ENCODE data around the gene TEKTIP1.
"Not testable (repeated sequence)": the region's sequence is repeated elsewhere in the genome, so short reads cannot be mapped to it uniquely, and the experiment has no call there.

TEKTIP1 gene

GRCh38 chr19:3563709-3564524, 24.9 kb downstream of the TEKTIP1 start:
- no peak for DNase-seq

DNA sequence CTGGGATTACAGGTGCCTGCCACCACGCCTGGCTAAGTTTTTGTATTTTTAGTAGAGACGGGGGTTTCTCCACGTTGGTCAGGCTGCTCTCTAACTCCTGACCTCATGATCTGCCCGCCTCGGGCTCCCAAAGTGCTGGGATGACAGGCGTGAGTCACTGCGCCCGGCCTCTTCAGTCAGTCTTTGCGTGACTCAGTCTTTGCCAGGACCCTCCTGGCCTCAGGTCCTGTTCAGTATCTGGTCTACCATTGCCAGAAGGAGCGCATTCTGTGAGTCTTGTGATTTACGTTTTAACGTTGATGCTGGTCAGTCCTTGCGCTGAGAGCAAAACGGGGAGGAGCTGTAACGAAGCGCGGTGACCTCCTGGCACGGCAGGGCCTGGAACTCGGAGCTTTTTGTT, 26.2 kb downstream of the TEKTIP1 start:
- no peak for DNase-seq

GRCh38 chr19:3570042-3570441, 31.1 kb downstream of the TEKTIP1 start:
- not testable (repeated sequence) for DNase-seq

- DNase-seq: no peak
These were observed 31.6 kb downstream of the TEKTIP1 start for GRCh38 chr19:3570606-3571011.

GRCh38 chr19:3572132-3572854, 33.3 kb downstream of the TEKTIP1 start:
- DNase-seq: peak; percentile 98

DNA sequence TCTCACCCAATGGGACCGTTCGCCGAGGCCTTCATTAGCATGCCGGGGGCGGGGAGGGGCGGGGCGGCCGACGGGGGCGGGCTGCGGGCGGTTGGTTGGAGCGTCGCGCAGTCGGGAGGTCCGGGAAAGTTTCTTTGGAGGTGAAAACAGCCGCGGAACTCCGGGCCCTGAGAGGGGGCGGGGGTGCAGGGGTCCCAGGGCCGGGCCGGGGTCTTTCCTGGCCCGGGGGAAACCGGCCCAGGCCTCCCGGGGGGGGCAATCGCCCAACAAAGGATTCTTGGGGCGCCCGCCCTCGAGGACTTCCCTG, 33.8 kb downstream of the TEKTIP1 start, which contains the start of gene HMG20B:
HMG20B (plus strand) TSS at position 90 of the 307 bp plus-strand sequence. CDS start 366 bp downstream, outside the sequence.
- no peak for DNase-seq

- peak; percentile 73 for DNase-seq
These were observed 34.3 kb downstream of the TEKTIP1 start for GRCh38 chr19:3573162-3573857.

- peak; percentile 98 for DNase-seq
These were observed 35.1 kb downstream of the TEKTIP1 start for GRCh38 chr19:3573858-3574637.

DNA sequence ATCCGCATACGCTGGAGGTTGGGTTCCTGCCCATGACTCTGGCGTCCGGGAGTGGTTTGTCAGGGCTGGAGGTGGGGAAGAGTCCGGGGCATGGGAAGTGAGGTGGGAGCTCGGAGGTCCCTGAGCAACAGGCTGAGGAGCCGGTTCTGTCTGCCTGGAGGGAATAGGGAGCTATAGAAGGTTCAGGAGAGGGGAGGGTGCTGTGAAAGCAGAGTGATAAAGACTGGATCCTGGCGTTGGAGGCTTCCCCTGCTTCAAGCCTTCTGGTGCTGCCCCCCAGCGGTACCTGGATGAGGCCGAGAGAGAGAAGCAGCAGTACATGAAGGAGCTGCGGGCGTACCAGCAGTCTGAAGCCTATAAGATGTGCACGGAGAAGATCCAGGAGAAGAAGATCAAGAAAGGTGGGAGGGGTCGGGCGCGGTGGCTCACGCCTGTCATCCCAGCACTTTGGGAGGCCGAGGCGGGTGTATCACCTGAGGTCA, 36.3 kb downstream of the TEKTIP1 start:
- no peak for DNase-seq

- no peak for DNase-seq
These were observed 37.1 kb downstream of the TEKTIP1 start for GRCh38 chr19:3575949-3576673.

DNA sequence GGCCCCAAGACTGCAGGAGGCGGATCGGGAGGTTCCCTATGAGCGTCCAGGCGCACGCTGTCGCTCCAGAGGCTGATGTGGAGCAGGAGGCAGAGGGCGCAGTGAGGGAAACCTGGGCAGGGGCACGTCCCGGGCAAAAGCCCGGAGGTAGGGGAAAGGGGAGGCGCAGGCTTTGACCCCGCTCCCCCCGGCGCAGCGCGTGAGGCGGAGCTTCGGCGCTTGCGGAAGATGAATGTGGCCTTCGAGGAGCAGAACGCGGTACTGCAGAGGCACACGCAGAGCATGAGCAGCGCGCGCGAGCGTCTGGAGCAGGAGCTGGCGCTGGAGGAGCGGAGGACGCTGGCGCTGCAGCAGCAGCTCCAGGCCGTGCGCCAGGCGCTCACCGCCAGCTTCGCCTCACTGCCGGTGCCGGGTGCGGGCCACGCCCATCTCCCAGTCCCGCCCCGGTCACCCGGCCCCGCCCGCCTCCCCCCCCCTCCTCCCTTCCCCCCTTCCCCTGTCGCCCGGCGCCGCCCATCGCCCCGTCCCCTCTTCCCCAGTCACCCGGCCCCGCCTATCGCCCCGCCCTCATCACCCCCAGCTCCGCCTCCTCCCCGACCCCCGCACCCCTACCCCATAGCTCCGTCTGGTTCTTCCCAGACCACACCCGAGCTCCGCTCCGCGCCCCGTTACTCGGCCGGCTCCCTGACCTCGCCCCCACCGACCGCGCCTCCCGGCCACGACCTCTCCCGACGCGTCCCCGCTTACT, 37.9 kb downstream of the TEKTIP1 start:
- no peak for DNase-seq

DNA sequence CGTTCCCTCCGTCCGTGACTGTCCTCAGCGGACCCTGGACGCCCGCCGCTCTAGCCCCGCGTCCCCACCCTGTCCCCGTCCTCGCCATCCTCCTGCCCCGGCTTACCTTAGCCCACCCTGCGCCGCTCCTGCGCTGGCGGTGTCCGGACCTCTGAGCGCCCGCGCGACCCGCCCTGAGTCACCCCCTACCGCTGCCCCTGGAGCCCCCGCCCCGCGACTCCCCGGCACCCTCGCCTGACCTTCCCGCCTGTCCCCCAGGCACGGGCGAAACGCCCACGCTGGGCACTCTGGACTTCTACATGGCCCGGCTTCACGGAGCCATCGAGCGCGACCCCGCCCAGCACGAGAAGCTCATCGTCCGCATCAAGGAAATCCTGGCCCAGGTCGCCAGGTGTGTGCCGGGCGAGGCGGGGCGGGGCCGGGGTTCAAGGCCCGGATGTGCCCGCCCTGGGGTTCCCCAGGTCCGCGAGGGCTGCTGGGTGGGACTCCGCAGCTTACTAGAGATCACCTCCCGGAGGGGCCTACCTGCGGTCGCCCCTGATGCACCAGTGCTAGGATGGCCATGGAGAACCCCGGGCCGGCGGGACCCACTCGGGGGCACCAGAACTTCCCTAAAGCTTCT, 38.9 kb downstream of the TEKTIP1 start:
- DNase-seq: no peak

- DNase-seq: no peak
These were observed 39.4 kb downstream of the TEKTIP1 start for GRCh38 chr19:3578390-3578789.

- DNase-seq: no peak
These were observed 41.4 kb downstream of the TEKTIP1 start for GRCh38 chr19:3580156-3580934.

- not testable (repeated sequence) for DNase-seq
These were observed 42.8 kb downstream of the TEKTIP1 start for GRCh38 chr19:3581792-3582191.

- DNase-seq: not testable (repeated sequence)
These were observed 45.2 kb downstream of the TEKTIP1 start for GRCh38 chr19:3584036-3584802.

DNA sequence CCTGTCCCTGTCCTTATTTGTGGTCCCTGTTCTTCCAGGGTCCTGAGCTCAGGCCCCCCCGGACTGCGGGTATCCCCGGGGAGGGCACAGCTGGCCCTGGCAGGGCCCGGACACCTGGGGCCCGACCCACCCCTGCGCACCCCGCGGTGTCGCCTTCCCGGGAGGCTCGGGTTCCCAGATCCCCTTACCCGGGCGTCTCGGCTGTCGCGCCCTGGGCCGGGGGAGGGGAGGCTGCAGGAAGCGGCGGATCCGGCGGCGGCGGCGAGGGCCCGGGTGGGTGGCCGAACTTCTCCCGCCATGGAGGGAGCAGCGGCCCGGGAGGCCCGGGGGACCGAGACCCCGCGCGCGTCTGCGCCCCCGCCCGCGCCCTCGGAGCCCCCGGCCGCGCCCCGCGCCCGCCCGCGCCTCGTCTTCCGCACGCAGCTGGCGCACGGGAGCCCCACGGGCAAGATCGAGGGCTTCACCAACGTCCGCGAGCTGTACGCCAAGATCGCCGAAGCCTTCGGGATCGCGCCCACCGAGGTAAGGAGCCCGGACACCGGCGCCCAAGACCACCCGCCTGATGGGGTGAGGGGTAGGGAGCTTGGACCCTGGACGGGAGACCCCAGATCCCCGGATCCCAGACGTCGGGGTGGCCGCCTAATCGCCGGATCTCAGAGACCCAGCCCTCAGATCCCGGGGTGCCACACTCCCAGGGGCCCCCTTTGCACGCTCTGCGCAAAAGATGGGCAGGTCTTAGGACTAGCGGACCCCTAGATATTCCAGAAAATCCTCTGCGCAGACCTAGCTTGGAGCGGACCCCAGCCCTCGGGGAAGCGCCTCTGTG, 46.5 kb downstream of the TEKTIP1 start, which contains the start of gene GIPC3:
GIPC3 (plus strand) TSS at position 178 of the 826 bp plus-strand sequence; CDS start at position 298, 120 bp downstream.
- no peak for DNase-seq

DNA sequence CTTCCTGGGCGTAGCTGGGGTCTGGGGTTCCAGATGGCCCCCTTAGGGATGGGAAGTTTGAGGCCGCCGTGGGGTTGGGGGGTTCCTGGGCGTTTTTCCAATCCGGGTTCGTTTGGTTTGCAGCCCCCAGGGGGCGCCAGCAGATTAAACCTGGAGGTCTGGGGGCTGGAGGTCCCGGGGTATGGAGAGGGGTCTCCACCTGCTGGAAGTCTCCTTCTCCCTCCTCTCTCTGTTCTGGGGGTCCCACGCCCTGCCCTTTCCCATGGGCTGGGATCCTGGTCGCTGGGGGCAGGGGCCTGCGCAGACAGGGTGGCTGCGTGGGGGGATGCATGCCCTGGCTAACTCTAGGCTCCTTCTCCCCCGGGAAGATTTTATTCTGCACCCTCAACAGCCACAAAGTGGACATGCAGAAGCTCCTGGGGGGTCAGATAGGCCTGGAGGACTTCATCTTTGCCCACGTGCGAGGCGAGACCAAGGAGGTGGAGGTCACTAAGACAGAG, 47.2 kb downstream of the TEKTIP1 start:
- DNase-seq: peak; percentile 80
